BE2C (cell line): Measurements from ENCODE around the gene ZNF550.

Source experiments
- DNase-seq: peaks from one replicate; pipeline ENCODE4 v3.0.0-alpha.2; 2020
- H3K27me3 ChIP-seq: fragments of 250-450 bp; sonication (Bioruptor Pico); 2 replicates; pipeline ENCODE4 v1.5.1; 2020; ENCODE audit warnings: mild to moderate bottlenecking
- H3K36me3 ChIP-seq: fragments of 250-450 bp; sonication (Bioruptor Pico); 2 replicates; pipeline ENCODE4 v1.5.1; 2020; ENCODE audit warnings: mild to moderate bottlenecking
- H3K4me1 ChIP-seq: fragments of 250-450 bp; sonication (Bioruptor Pico); 2 replicates; pipeline ENCODE4 v1.5.1; 2020
- H3K4me3 ChIP-seq: 2 replicates; pipeline ENCODE4 v1.5.1; 2011; ENCODE audit warnings: low read depth, low read length
- H3K9me3 ChIP-seq: fragments of 250-450 bp; sonication (Bioruptor Pico); 2 replicates; pipeline ENCODE4 v1.5.1; 2020
- TF ChIP-seq, protein P1 (sequence below): IDR thresholded peaks from 2 replicates; pipeline ENCODE4 v1.5.1; 2012; ENCODE audit warnings: mild to moderate bottlenecking, low read depth, low read length

ZNF550 gene

DNA sequence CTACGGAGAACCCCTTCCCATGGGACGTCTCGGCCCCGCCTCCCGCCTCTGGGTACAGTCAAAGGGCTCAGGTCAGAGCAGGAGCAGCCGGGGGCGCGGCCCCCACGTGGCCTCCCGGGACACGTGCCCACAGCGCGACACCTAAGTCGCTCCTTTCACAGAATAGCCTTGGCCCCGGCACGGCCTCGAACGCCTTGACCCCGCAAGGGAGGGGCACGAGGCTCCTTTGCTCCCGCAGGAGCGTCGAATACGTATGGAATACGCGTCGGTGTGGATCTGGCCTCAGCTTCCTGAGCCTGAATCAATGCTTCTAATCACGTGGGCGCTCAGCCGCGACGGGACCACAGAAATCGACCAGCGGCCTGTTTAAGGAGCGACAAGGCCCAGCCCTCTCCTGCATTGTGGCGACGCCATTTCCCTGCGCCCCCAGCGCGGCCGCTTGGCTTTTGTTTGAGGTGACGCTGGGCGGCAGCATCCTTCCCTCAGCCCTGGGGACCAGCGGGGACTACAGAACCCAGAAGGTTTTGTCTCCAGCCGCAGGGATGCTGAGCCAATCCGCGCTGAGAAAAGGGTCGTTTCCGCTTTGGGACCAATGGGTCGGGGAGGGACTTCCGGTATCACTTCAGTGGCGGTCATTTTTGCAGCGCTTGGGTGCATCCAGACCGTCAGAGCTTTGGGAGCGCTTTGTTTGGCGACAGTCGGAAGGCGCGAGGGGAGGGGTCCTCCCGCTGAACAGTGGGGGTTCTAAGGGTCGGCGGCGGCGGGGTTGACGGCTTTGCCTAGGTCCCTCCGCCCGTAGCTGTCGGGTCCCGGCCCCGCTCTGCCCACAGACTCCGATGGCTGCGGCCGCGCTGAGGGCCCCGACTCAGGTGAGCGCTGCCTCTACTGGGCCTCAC, 24.1 kb upstream of the ZNF550 start, which contains the start of gene ZIK1:
Gene ZIK1, plus strand, starts transcription at position 625 of the 896 bp plus-strand sequence. Its CDS starts 212 bp downstream, at position 837.
- H3K36me3 ChIP-seq = peaks cover 16% of the 10 kb centered on the region
- TF ChIP-seq, protein P1, sequence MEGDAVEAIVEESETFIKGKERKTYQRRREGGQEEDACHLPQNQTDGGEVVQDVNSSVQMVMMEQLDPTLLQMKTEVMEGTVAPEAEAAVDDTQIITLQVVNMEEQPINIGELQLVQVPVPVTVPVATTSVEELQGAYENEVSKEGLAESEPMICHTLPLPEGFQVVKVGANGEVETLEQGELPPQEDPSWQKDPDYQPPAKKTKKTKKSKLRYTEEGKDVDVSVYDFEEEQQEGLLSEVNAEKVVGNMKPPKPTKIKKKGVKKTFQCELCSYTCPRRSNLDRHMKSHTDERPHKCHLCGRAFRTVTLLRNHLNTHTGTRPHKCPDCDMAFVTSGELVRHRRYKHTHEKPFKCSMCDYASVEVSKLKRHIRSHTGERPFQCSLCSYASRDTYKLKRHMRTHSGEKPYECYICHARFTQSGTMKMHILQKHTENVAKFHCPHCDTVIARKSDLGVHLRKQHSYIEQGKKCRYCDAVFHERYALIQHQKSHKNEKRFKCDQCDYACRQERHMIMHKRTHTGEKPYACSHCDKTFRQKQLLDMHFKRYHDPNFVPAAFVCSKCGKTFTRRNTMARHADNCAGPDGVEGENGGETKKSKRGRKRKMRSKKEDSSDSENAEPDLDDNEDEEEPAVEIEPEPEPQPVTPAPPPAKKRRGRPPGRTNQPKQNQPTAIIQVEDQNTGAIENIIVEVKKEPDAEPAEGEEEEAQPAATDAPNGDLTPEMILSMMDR = peak; percentile 37
- H3K9me3 ChIP-seq = peaks cover 5% of the 10 kb centered on the region; the same call in 1 of the 2 replicates
- peak within 1 kb of the TSS; percentile 89 for H3K4me3 ChIP-seq
- no peaks in the 10 kb centered on the region for H3K27me3 ChIP-seq
- peak; percentile 93 for DNase-seq
- no peaks in the 10 kb centered on the region for H3K4me1 ChIP-seq

DNA sequence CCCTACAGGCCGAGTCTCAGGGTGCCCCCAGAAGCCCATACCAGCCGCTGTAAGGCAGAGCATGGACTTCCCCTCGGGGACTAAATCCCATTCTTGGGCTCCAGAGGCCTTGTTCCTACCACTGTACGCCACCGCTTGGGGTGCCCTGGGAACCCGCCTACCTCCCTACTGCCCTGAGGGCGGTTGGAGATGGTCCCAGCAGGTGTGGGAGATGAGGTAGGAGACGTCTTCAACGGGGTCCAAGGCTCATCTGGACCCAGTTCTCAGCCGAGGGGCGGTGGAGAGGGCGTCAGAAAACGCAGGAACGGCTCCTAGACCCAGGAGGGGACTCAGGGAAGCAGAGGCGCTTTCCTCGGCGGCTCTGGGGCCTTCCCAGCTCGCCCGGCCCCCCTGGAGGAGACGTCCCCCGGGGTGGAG, 23.4 kb upstream of the ZNF550 start:
- Histone ChIP-seq H3K9me3 (peaks cover 5% of the 10 kb centered on the region; the same call in 1 of the 2 replicates), H3K27me3 (no peaks in the 10 kb centered on the region), H3K36me3 (peaks cover 10% of the 10 kb centered on the region), H3K4me1 (no peaks in the 10 kb centered on the region), H3K4me3 (no peak overlapping the region)
- TF ChIP-seq, protein P1 = no peak
- DNase-seq = no peak

DNA sequence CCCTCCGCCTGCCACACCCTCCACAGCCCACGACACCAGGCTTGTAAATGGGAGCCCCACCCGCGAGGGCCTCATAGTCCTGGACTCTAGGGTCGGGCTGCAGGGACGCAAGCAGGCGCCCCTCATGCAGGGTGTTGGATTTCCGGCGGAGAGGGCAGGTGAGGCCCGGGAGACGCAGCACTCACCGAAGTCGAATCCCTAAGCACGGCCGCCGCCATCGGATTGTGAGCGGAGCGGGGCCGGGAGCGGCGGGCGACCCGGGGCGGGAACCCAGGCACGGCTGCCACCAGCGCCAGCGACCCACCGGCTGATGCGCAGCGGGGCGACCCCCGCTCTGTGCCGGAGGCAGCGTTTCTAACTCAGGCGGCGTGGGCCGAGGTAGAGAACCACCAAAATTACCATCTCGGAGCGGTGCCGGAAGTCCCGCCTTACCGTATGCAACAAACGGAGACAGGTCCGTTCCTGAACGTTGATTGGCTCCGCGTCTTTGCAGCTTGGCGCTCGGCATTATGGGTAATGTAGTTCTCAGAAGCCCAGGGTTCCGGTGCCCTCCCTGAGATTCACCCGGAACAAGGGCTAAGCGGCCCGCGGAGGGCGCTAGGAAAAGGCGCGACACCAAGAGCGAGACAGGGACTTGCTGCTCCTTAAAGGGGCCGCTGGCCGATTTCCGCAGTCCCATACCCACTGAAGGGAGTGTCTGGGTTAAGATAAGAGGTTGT, 19.0 kb upstream of the ZNF550 start, which contains the start of gene ZNF416:
Gene ZNF416, minus strand, starts transcription at position 425 of the 719 bp plus-strand sequence. Its CDS starts 207 bp downstream, at position 218.
- TF ChIP-seq, protein P1 = peak; percentile 41; the same call in 1 of the 2 replicates
- H3K4me1 ChIP-seq = no peaks in the 10 kb centered on the region
- peak within 1 kb of the TSS; percentile 83 for H3K4me3 ChIP-seq
- H3K27me3 ChIP-seq = no peaks in the 10 kb centered on the region
- peak; percentile 97 for DNase-seq
- peaks cover 5% of the 10 kb centered on the region; the same call in 1 of the 2 replicates for H3K9me3 ChIP-seq
- H3K36me3 ChIP-seq = peaks cover 27% of the 10 kb centered on the region

DNA sequence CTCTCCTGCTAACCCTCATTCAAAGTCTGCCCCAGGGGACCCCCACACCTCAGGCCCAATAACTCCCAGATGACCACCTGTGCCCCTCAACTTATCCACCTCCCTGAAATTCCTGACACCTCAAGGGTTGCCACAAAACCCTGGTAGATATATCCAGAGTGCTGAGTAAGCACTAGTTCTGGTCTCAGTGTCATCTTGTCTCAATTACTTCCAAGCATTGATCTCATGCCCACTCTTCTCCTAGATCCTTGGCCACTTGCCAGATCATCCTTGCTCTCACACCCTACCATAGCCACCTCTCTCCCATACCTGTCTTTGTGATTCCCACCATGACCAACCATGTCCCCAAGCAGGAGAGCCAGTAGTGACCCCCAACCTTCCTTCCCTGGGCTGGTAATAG, 17.0 kb upstream of the ZNF550 start:
- Histone ChIP-seq H3K4me1 (no peaks in the 10 kb centered on the region), H3K9me3 (peaks cover 4% of the 10 kb centered on the region; the same call in 1 of the 2 replicates), H3K27me3 (no peaks in the 10 kb centered on the region), H3K4me3 (no peak overlapping the region), H3K36me3 (peaks cover 46% of the 10 kb centered on the region)
- DNase-seq = no peak
- TF ChIP-seq, protein P1 = no peak

DNA sequence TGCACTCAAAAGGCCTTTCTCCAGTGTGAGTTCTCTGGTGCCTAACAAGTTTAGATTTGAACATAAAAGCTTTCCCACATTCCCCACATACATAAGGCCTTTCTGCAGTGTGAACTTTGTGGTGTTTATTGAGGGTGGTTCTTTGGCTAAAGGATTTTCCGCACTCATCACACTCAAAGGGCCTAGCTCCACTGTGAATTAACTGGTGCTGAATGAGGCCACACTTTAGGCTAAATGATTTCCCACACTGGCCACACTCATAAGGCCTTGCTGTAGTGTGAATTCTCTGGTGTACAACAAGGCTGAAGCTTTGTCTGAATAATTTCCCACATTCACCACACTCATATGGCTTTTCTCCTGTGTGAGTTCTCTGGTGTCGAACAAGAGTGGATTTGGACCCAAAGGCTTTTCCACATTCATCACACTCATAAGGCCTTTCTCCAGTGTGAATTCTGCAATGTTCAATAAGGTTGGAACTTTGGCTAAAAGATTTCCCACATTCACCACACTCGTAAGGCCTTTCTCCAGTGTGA, 12.8 kb upstream of the ZNF550 start:
- Histone ChIP-seq H3K36me3 (peaks cover 47% of the 10 kb centered on the region), H3K4me3 (no peak overlapping the region), H3K27me3 (no peaks in the 10 kb centered on the region), H3K9me3 (peaks cover 5% of the 10 kb centered on the region; the same call in 1 of the 2 replicates), H3K4me1 (no peaks in the 10 kb centered on the region)
- TF ChIP-seq, protein P1 = no peak
- DNase-seq = no peak
